ENCODE measurements around the gene KLF15. TPM values are rescaled to one million over a fixed set of nuclear protein-coding genes. Genes with fewer than 3 reads are reported as not detected.

The KLF15 gene
- total and polyA plus RNA-seq, 2 donors (not counting 1 experiment from before 2014, with no cell fraction given) = 0.10 to 2.2 TPM

DNA sequence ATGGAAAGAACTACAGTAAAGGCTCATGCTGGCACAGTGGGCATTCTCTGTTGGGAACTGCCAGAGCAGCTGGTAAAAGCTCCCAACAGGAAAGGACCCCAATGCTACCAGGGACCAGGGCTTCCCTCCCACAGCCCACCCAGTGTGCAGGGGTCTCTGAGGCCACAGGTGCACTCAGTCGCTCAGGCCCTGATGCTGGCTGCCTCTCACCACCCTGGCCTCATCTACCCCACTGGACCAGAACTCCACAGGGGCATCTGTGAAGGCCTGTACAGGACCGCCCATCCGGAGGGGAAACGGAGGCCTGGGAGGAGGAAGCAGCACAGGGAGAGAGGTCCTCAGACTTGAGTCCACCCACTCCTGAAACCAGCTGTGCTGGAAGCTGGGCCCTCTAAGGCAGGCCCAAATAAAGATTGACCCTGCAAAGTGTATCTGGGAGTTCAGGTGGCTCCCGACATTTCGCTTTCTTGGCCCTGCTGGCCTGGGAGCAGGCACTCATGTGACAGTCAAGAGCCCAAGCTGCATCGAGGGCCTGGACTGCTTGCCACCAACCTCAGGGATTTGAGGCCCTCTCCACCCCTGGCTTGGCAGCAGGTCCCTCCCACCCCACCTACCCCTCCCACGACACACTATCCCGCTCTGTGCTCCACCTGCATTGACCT, 12.7 kb downstream of the KLF15 start:
- Histone ChIP-seq H3K9ac (ENCODE audit: low read length) (no peak overlapping the region), H3K27me3 (replicated peaks in 1 of 4; ENCODE audit: control extremely low read depth in 1 of 4, control insufficient read depth in 3 of 4, insufficient read depth in 4 of 4, low read length in 3 of 4) (peaks cover 0 to 2% (median 0%) of the 10 kb centered on the region in 4 experiments), H3K4me3 (ENCODE audit: control extremely low read depth in 1 of 5, extremely low read depth in 1 of 5, insufficient read depth in 1 of 5, low read depth in 2 of 5, low read length in 4 of 5) (no peak overlapping the region), H3K4me2 (replicated peaks; ENCODE audit: low read depth, low read length, poor library complexity, severe bottlenecking) (no peak overlapping the region), H2AFZ (ENCODE audit: insufficient read depth, low read depth, low read length, poor library complexity, severe bottlenecking) (no peak overlapping the region), H4K20me1 (ENCODE audit: control insufficient read depth, insufficient read depth, low read length, poor library complexity, severe bottlenecking) (no peaks in the 10 kb centered on the region), H3K9me3 (ENCODE audit: control extremely low read depth in 1 of 3, control insufficient read depth in 2 of 3, insufficient read depth in 1 of 3, low read length in 2 of 3) (no peaks in the 10 kb centered on the region), H3K36me3 (replicated peaks in 1 of 2; ENCODE audit: control extremely low read depth in 1 of 2, control insufficient read depth in 1 of 2, extremely low read depth in 1 of 2, insufficient read depth in 2 of 2, low read length in 1 of 2) (no peaks in the 10 kb centered on the region), H3K27ac (ENCODE audit: low read length in 2 of 2) (no peak overlapping the region), H3K4me1 (ENCODE audit: control insufficient read depth in 2 of 2, insufficient read depth in 2 of 2, low read length in 2 of 2) (no peaks in the 10 kb centered on the region), H3K79me2 (ENCODE audit: control insufficient read depth, insufficient read depth, low read length) (no peaks in the 10 kb centered on the region)
- DNase-seq = no peak
- H3K4me3 Mint-ChIP-seq = no peak overlapping the region
- no peak for TF ChIP-seq CTCF (IDR thresholded peaks at IDR 0.05)
- no peak for TF ChIP-seq EZH2 (IDR thresholded peaks at IDR 0.05; ENCODE audit: borderline replicate concordance, insufficient read depth, low read depth, low read length, poor library complexity, severe bottlenecking)
- H3K27me3 Mint-ChIP-seq = no peaks in the 10 kb centered on the region
- intact Hi-C loops (cut with micrococcal nuclease) = no loop called here
- CTCF ChIA-PET = no interaction called here
- ATAC-seq (ENCODE audit: low read depth) = no peak
- no peaks in the 10 kb centered on the region for H3K9me3 Mint-ChIP-seq (ENCODE audit: insufficient read depth)
- 88% methylated on average over 8 of the region's 9 CpGs for WGBS (ENCODE audit: insufficient coverage)
- H3K4me1 Mint-ChIP-seq = no peaks in the 10 kb centered on the region
- no peak overlapping the region for H3K27ac Mint-ChIP-seq
- POLR2A ChIA-PET = no interaction called here

- POLR2A ChIA-PET = no interaction called here
- 96% methylated on average over 32 of the region's 32 CpGs for WGBS (ENCODE audit: insufficient coverage)
- no peak for DNase-seq
- no peaks in the 10 kb centered on the region for H3K4me1 ChIP-seq (ENCODE audit: control insufficient read depth in 2 of 2, insufficient read depth in 2 of 2, low read length in 2 of 2)
- H3K4me2 ChIP-seq (replicated peaks; ENCODE audit: low read depth, low read length, poor library complexity, severe bottlenecking) = no peak overlapping the region
- peaks cover under 1% of the 10 kb centered on the region for H3K27me3 Mint-ChIP-seq
- H3K4me3 Mint-ChIP-seq = no peak overlapping the region
- no peak overlapping the region for H3K4me3 ChIP-seq (ENCODE audit: control extremely low read depth in 1 of 5, extremely low read depth in 1 of 5, insufficient read depth in 1 of 5, low read depth in 2 of 5, low read length in 4 of 5)
- H3K4me1 Mint-ChIP-seq = no peaks in the 10 kb centered on the region
- H3K9me3 Mint-ChIP-seq (ENCODE audit: insufficient read depth) = no peaks in the 10 kb centered on the region
- no peak overlapping the region for H3K27ac ChIP-seq (ENCODE audit: low read length in 2 of 2)
- H3K27ac Mint-ChIP-seq = no peak overlapping the region
- no peaks in the 10 kb centered on the region for H4K20me1 ChIP-seq (ENCODE audit: control insufficient read depth, insufficient read depth, low read length, poor library complexity, severe bottlenecking)
- H3K9ac ChIP-seq (ENCODE audit: low read length) = no peak overlapping the region
- TF ChIP-seq CTCF (IDR thresholded peaks at IDR 0.05) (no peak), EZH2 (IDR thresholded peaks at IDR 0.05; ENCODE audit: borderline replicate concordance, insufficient read depth, low read depth, low read length, poor library complexity, severe bottlenecking) (no peak)
- intact Hi-C loops (cut with micrococcal nuclease) = no loop called here
- no peaks in the 10 kb centered on the region for H3K36me3 ChIP-seq (replicated peaks in 1 of 2; ENCODE audit: control extremely low read depth in 1 of 2, control insufficient read depth in 1 of 2, extremely low read depth in 1 of 2, insufficient read depth in 2 of 2, low read length in 1 of 2)
- CTCF ChIA-PET = no interaction called here
- H2AFZ ChIP-seq (ENCODE audit: insufficient read depth, low read depth, low read length, poor library complexity, severe bottlenecking) = no peak overlapping the region
- no peaks in the 10 kb centered on the region for H3K79me2 ChIP-seq (ENCODE audit: control insufficient read depth, insufficient read depth, low read length)
- H3K9me3 ChIP-seq (ENCODE audit: control extremely low read depth in 1 of 3, control insufficient read depth in 2 of 3, insufficient read depth in 1 of 3, low read length in 2 of 3) = no peaks in the 10 kb centered on the region
- ATAC-seq (ENCODE audit: low read depth) = no peak
- H3K27me3 ChIP-seq (replicated peaks in 1 of 4; ENCODE audit: control extremely low read depth in 1 of 4, control insufficient read depth in 3 of 4, insufficient read depth in 4 of 4, low read length in 3 of 4) = peaks cover 0 to 2% (median 0%) of the 10 kb centered on the region in 4 experiments
Observed at GRCh38 chr3:126343649-126344035, 13.6 kb downstream of the KLF15 start.

Measured in B cell (primary cell).